RWPE1 (cell line): ENCODE results near the gene MTCP1.
A peak's percentile ranks its signal among the peaks of the same experiment; 100 is the strongest.

Source experiments
- CTCF ChIA-PET: fragments of 350-600 bp; sonication (Branson Sonifier 250); formaldehyde crosslinking; extraction: SDS; loops from one replicate; lab custom pipeline; 2021; lab: Yijun Ruan, JAX
- POLR2A ChIA-PET: fragments of 400-600 bp; formaldehyde crosslinking; extraction: SDS; loops from one replicate; lab custom pipeline; 2020; ENCODE audit warnings: antibody characterized with exemption; ENCODE audit not compliant: low non-redundant PET; lab: Yijun Ruan, JAX
- DNase-seq: peaks from one replicate; pipeline ENCODE4 v3.0.0; 2012; ENCODE audit warnings: low spot score
- H3K27ac ChIP-seq: fragments of 450-650 bp; 2 replicates; pipeline ENCODE4 v1.5.1; 2017
- TF ChIP-seq, protein P1 (sequence below): fragments of 450-650 bp; conservative IDR thresholded peaks from 2 replicates; pipeline ENCODE4 v1.5.1; 2017; ENCODE audit warnings: low read depth, mild to moderate bottlenecking

The MTCP1 gene

DNA sequence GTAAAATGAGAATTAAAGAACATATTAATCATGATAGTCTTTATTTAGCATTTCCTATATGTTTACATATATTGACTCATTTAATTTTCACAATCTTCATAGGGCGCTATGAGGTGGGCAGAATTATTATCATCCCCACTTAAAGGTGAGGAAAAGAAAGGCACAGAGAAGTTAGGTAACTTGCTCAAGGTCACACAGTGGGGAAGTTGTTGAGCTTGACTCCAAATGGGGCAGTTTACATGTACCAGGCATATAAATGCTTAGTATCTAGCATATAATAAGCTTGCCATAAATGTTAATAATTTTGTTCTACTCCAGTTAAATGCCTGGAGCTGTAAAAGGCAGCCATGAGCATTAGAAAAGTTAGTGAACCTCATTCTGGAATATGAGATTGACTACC, 1.5 kb downstream of the MTCP1 start:
- no peak for DNase-seq
- POLR2A ChIA-PET: no interaction called here
- CTCF ChIA-PET: no interaction called here
- no peak overlapping the region for H3K27ac ChIP-seq
- TF ChIP-seq, protein P1, sequence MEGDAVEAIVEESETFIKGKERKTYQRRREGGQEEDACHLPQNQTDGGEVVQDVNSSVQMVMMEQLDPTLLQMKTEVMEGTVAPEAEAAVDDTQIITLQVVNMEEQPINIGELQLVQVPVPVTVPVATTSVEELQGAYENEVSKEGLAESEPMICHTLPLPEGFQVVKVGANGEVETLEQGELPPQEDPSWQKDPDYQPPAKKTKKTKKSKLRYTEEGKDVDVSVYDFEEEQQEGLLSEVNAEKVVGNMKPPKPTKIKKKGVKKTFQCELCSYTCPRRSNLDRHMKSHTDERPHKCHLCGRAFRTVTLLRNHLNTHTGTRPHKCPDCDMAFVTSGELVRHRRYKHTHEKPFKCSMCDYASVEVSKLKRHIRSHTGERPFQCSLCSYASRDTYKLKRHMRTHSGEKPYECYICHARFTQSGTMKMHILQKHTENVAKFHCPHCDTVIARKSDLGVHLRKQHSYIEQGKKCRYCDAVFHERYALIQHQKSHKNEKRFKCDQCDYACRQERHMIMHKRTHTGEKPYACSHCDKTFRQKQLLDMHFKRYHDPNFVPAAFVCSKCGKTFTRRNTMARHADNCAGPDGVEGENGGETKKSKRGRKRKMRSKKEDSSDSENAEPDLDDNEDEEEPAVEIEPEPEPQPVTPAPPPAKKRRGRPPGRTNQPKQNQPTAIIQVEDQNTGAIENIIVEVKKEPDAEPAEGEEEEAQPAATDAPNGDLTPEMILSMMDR: no peak

DNA sequence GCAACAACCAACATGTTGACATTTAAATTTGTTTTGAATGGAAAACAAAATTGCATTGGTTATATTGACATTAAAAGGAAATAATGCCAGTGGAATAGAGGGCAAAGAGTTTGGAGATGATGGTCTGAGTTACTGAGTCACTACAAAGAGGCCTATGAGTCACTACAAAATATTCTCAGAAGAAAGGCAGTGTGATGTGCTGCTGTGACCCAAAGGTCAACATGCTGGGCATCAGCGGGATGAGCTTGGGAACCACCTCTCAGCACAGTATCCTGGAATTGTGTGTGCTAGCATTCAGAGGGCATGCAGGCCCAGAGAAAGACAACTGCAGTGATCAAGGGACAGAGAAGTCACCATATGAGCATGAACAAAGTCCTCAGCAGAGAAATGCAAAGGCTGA, 2.8 kb downstream of the MTCP1 start:
- ChIA-PET POLR2A (no interaction called here), CTCF (no interaction called here)
- TF ChIP-seq, protein P1: no peak
- no peak overlapping the region for H3K27ac ChIP-seq
- no peak for DNase-seq

DNA sequence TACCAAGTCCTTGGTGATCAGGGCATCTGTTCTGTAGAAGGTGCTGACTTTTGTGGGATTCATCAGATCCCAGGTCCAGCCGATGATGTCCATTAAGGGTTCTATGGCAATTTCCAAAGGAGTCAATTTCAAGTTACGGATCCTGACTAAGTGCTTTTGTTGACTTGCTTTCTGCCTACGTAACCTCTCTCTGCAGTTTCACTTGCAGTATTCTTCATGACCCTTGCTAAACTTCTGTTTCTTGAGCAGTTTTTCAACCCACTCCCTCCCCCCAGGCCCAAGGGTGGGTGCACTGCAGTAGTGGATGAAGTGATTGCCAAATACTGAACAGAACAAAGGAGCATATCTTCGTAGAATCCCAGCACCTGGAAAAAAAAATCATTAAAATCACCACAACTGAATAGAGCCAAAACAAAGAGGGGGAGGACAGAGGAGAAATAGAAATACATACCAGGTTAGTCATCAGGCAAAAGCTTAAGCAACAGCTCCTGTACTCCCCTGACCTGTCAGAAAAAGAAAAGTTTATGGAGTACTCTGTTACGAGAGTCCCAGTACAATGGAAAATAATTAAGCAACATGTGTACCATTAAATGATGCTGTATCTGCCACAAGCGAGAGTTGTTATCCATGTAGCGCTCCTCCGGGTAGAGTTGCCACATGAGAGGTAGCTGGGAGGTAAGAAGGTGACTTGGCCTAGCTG, 5.8 kb downstream of the MTCP1 start:
- ChIA-PET POLR2A (no interaction called here), CTCF (interaction anchor here (0.8 kb wide), 1 partner anchor 165 kb away, joined by 3 read pairs; no protein-coding TSS in a partner anchor)
- DNase-seq: peak; percentile 49
- H3K27ac ChIP-seq: peak overlapping the region; percentile 80
- TF ChIP-seq, protein P1: no peak

DNA sequence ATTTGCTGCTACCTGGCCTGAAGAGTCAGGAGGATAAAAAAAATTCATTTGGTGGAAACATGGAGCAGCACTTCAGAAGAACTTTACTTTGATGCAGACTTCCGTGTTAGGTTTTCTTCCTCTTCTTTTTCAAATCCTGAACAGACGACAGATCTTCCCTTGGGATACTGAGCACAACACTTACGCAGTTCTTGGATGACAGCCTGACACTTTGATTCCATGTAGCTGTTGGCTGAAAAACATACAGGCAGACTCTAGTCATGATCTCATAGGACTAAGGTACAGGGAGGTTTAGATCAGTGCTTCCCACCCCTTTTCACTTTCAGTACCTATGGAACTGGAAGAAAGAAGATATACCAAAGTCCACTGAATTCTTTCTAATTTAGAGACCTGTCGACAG, 9.2 kb downstream of the MTCP1 start:
- TF ChIP-seq, protein P1: no peak
- CTCF ChIA-PET: no interaction called here
- POLR2A ChIA-PET: no interaction called here
- H3K27ac ChIP-seq: no peak overlapping the region
- DNase-seq: no peak

DNA sequence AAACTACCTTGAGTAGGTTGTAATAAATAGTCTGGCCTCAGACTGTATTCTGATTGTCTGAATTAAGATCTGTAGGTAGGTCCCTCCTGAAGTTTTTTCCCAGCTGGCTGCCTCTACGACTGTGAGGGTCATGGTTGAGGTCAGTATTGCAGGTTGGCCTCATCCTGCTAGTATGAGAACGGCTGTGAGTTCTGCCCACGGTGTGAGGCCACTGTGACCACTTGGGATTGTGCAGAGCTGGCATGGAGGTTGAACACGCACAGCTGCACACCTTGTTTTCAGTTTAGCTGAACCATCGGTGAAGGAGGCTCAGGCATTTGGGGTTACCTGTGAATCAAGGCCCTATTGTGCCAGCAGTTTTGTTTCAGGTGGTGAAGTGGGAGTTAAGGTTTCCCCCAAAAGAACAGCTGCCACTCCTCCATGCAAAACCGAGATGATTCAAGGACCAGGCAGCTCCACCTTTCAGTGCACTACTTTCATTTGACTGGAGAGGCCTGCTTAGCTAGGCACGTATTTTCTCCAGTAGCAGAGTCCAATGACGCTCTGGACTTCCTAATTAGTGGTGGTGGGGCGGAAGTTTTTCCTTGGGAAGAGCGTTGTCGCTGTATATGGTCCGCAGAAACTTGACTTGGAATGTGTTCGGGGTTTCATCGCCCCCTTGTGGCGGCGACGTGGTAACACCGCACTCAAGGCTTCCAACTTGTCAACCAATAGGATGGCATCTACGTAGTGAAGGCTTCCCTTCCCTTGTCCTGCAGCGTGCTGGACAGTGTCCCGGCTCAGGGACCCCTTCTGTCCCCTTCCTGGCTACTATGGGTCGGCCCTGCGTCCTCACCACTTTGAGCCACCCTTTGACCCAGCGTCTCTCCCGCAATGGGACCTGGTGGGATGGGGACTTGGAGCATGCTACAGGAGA, 13.8 kb downstream of the MTCP1 start:
- H3K27ac ChIP-seq: no peak overlapping the region
- TF ChIP-seq, protein P1: peak; percentile 39
- CTCF ChIA-PET: interaction anchor here (0.6 to 1.0 kb wide), 5 partner anchors 11 to 238 kb away, joined by 3 to 6 read pairs (median 3); no protein-coding TSS in a partner anchor
- POLR2A ChIA-PET: no interaction called here
- DNase-seq: peak; percentile 43

DNA sequence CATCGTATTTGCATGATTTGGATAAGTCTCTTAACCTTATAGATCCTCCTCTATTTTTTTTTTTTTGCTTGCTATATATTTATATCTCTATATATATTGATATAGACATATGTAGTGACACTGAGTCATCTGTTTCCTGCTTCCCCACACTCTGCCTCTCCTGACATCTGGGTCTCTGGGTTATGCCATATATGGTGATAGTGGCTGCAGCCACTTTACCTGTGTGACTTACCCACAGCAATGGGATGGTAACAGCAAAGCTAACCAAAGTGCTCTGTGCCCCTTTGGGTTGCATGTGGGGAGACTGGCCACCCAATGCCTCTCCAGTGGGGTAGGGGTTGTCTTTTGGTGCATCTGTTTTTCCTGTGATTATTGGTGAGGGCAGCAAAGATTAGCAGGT, 14.5 kb downstream of the MTCP1 start:
- TF ChIP-seq, protein P1: no peak
- no peak overlapping the region for H3K27ac ChIP-seq
- no peak for DNase-seq
- ChIA-PET POLR2A (no interaction called here), CTCF (interaction anchor here (0.6 to 1.0 kb wide), 5 partner anchors 10 to 139 kb away, joined by 3 to 6 read pairs (median 3); no protein-coding TSS in a partner anchor)
